ENCODE measurements around the gene ZNF580. TPM values are rescaled to one million over a fixed set of nuclear protein-coding genes. Genes with fewer than 3 reads are reported as not detected.

ZNF580 gene
- total and polyA plus RNA-seq, 9 of the 15 experiments (the other 6 are each of a cell fraction or from before 2014, with no cell fraction given) = 2.3 to 47.4 (median 6.0) TPM

DNA sequence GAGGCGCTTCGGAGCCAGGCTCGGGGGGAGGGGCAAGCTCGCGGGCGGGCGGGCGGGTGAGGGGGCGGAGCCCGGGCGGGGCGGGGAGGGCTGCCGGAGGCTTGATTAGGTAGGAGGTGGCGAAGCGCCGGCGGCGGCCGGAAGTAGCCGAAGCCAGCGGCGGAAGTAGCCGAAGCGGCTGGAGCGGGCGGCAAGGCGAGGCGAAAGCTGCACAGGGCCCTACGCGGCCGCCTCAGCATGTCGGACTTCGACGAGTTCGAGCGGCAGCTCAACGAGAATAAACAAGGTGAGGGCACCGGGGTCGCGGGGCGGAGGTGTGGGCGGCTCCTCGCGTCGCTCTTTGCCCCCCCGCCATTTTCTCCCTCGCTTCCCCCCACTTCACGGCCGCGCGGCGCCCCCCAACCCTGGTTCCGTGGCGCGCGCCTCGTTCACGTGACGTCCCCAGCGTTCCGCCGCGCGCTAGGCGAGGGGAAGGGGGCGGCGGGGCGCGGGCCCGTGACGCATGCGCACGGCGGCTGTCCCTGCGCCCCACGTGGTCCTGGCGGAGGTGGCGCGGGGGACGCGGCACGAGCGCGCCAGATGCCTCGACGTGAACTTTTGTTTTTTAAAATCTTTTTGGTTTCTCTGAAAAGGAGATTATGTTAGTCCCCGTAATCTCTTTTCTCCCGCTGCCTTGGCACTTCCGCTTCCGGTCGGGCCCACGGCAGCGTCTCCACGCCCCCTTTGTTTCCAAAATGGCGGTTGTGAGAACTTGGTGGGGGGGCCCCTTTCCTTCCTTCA lies 14.3 kb downstream of the ZNF580 start, which contains the start of gene U2AF2 (continued):
- TF ChIP-seq, protein P1, sequence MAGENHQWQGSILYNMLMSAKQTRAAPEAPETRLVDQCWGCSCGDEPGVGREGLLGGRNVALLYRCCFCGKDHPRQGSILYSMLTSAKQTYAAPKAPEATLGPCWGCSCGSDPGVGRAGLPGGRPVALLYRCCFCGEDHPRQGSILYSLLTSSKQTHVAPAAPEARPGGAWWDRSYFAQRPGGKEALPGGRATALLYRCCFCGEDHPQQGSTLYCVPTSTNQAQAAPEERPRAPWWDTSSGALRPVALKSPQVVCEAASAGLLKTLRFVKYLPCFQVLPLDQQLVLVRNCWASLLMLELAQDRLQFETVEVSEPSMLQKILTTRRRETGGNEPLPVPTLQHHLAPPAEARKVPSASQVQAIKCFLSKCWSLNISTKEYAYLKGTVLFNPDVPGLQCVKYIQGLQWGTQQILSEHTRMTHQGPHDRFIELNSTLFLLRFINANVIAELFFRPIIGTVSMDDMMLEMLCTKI (IDR thresholded peaks at IDR 0.05; ENCODE audit: partially characterized antibody) = no peak
- TF ChIP-seq, protein P2, sequence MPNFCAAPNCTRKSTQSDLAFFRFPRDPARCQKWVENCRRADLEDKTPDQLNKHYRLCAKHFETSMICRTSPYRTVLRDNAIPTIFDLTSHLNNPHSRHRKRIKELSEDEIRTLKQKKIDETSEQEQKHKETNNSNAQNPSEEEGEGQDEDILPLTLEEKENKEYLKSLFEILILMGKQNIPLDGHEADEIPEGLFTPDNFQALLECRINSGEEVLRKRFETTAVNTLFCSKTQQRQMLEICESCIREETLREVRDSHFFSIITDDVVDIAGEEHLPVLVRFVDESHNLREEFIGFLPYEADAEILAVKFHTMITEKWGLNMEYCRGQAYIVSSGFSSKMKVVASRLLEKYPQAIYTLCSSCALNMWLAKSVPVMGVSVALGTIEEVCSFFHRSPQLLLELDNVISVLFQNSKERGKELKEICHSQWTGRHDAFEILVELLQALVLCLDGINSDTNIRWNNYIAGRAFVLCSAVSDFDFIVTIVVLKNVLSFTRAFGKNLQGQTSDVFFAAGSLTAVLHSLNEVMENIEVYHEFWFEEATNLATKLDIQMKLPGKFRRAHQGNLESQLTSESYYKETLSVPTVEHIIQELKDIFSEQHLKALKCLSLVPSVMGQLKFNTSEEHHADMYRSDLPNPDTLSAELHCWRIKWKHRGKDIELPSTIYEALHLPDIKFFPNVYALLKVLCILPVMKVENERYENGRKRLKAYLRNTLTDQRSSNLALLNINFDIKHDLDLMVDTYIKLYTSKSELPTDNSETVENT (CRISPR knock-in tag; IDR thresholded peaks at IDR 0.05) = peak; percentile 66; the same call in 1 of the 2 replicates
- 0 out of 2 replicates have a peak, but pooled peaks have one; percentile 76 for TF ChIP-seq ZNF76 (CRISPR knock-in tag; IDR thresholded peaks at IDR 0.05; ENCODE audit: borderline replicate concordance)
- no peak for TF ChIP-seq OTX1 (CRISPR knock-in tag; IDR thresholded peaks at IDR 0.05)
- TF ChIP-seq SIRT6 (IDR thresholded peaks at IDR 0.05; ENCODE audit: low read depth, low read length) = no peak
- TF ChIP-seq, protein P3, sequence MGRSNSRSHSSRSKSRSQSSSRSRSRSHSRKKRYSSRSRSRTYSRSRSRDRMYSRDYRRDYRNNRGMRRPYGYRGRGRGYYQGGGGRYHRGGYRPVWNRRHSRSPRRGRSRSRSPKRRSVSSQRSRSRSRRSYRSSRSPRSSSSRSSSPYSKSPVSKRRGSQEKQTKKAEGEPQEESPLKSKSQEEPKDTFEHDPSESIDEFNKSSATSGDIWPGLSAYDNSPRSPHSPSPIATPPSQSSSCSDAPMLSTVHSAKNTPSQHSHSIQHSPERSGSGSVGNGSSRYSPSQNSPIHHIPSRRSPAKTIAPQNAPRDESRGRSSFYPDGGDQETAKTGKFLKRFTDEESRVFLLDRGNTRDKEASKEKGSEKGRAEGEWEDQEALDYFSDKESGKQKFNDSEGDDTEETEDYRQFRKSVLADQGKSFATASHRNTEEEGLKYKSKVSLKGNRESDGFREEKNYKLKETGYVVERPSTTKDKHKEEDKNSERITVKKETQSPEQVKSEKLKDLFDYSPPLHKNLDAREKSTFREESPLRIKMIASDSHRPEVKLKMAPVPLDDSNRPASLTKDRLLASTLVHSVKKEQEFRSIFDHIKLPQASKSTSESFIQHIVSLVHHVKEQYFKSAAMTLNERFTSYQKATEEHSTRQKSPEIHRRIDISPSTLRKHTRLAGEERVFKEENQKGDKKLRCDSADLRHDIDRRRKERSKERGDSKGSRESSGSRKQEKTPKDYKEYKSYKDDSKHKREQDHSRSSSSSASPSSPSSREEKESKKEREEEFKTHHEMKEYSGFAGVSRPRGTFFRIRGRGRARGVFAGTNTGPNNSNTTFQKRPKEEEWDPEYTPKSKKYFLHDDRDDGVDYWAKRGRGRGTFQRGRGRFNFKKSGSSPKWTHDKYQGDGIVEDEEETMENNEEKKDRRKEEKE (IDR thresholded peaks at IDR 0.05; ENCODE audit: borderline replicate concordance in 1 of 2, control insufficient read depth in 1 of 2, low read depth in 2 of 2, low read length in 1 of 2) = no peak
- TF ChIP-seq CEBPG (CRISPR knock-in tag; IDR thresholded peaks at IDR 0.05) = no peak
- TF ChIP-seq CEBPG (tag; conservative IDR thresholded peaks at IDR 0.05 in 1 of 2, IDR thresholded peaks at IDR 0.05 in 1 of 2) = no peak
- no peak for TF ChIP-seq MEF2A (IDR thresholded peaks at IDR 0.05; ENCODE audit: control insufficient read depth, low read depth, low read length)
- no peak for TF ChIP-seq RFX7 (CRISPR knock-in tag; IDR thresholded peaks at IDR 0.05)
- no peak for TF ChIP-seq SMARCE1 (IDR thresholded peaks at IDR 0.05)
- TF ChIP-seq ZNF274 (IDR thresholded peaks at IDR 0.05; ENCODE audit: borderline replicate concordance, low read depth, low read length) = no peak
- TF ChIP-seq, protein P4, sequence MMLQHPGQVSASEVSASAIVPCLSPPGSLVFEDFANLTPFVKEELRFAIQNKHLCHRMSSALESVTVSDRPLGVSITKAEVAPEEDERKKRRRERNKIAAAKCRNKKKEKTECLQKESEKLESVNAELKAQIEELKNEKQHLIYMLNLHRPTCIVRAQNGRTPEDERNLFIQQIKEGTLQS (IDR thresholded peaks at IDR 0.05) = no peak
- TF ChIP-seq, protein P4 (CRISPR knock-in tag; conservative IDR thresholded peaks at IDR 0.05) = peak; percentile 58; the same call in 1 of the 2 replicates
- TF ChIP-seq, protein P5, sequence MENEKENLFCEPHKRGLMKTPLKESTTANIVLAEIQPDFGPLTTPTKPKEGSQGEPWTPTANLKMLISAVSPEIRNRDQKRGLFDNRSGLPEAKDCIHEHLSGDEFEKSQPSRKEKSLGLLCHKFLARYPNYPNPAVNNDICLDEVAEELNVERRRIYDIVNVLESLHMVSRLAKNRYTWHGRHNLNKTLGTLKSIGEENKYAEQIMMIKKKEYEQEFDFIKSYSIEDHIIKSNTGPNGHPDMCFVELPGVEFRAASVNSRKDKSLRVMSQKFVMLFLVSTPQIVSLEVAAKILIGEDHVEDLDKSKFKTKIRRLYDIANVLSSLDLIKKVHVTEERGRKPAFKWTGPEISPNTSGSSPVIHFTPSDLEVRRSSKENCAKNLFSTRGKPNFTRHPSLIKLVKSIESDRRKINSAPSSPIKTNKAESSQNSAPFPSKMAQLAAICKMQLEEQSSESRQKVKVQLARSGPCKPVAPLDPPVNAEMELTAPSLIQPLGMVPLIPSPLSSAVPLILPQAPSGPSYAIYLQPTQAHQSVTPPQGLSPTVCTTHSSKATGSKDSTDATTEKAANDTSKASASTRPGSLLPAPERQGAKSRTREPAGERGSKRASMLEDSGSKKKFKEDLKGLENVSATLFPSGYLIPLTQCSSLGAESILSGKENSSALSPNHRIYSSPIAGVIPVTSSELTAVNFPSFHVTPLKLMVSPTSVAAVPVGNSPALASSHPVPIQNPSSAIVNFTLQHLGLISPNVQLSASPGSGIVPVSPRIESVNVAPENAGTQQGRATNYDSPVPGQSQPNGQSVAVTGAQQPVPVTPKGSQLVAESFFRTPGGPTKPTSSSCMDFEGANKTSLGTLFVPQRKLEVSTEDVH (IDR thresholded peaks at IDR 0.05; ENCODE audit: low read depth, partially characterized antibody) = peak; percentile 83
